Epithelial cell of prostate (primary cell): ENCODE data around the gene ASIC1.

Source experiments
- DNase-seq: peaks from one replicate; pipeline ENCODE4 v3.0.0-alpha.2; 2011; ENCODE audit warnings: low read depth, low spot score
- H3K27ac ChIP-seq: fragments of 450-650 bp; 2 replicates; pipeline ENCODE4 v1.5.1; 2017; ENCODE audit warnings: mild to moderate bottlenecking

ASIC1 gene

DNA sequence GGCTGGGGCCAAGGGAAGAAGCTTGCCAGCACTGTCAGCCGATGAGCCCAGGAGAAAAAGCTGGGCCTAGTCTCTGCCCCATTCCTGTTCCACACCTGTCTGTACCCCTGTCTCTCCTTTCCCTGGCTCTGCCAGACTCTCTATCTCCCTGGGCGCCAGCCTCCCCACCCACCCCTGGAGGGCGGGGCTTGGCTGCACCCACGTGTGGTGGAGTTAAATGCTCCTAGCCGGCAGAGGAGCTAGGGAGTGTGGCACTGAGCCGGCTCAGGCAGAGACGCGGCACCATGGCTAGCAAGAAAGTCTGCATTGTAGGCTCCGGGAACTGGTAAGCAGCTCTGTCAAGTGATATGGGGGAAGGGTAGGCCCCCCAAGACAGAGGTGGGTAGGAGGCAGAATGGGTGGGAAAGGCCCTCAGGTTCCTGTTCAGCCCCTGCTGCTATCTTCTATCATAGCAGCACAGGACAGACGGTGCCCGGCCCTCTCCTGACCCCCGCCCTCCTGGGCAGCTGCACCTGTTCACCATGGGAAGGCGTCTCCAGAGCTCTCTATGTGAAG lies 46.4 kb downstream of the ASIC1 start, which contains the start of gene GPD1:
Gene GPD1 (plus strand): TSS at position 242 of the 555 bp plus-strand sequence. CDS start 43 bp downstream, at position 285.
- H3K27ac ChIP-seq: no peak within 1 kb of the TSS

DNA sequence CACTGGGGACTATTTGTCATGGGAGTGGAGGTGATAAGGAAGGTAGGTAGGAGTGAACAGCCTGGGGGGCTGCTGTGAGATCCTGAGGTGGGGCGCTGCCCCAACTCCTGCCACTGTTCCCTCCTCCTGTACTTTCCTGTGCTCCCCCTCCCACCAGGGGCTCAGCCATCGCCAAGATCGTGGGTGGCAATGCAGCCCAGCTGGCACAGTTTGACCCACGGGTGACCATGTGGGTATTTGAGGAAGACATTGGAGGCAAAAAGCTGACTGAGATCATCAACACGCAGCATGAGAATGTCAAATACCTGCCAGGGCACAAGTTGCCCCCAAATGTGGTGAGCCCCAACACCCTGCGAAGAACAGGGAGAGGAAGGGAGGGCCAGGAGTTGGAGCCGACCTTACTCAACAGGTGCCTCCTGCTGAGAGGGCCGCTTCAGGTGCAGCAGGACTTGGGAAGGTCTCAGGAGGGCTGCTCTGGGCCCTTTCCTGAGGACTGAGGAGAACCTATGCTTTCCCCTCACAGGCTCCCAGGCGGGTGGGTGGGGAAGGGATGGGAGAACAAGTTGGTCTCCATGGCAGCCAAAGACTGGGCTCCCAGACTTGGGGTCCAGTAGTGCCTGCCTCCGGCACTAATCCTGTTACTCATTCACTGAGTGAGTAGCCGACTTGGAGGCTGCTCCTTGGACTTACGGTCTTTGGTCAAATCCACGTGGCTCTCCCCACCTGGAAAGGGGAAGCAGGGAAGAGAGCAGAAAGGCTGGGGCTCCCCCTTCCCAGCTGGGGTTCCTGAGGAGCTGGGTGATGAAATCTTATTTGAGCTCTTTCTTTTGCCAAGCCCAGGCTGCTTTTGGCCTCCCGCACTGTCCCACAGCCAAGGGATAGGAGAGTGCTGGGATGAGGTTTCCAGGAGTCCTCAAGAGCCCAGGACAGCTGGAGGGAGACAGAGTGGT lies 47.3 kb downstream of the ASIC1 start:
- no peak overlapping the region for H3K27ac ChIP-seq
- no peak for DNase-seq

More for the DNA sequence above, 46.4 kb downstream of the ASIC1 start, which contains the start of gene GPD1:
- DNase-seq: no peak

DNA sequence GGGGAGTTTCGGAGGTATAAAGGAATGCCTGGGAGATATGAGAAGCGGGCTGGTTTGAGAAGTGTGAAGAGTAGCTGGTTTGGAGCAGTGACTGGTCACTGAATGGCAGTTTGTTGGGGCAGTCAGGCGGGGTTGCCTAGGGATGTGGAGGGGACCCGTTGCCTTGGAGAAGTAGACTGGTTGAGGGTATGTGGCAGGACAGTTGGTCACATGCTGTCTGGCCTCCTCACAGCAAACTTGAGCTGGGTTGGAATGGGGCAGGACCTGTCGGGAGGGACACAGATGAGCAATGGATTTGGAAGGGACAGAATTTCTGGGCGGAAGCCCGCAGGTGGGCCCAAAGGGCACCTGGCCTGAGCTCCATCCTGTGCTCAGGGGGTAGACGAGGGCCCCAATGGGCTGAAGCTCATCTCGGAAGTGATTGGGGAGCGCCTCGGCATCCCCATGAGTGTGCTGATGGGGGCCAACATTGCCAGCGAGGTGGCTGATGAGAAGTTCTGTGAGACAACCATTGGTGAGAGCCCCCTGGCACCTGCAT lies 48.6 kb downstream of the ASIC1 start:
- no peak for DNase-seq
- H3K27ac ChIP-seq: no peak overlapping the region

- DNase-seq: no peak
- H3K27ac ChIP-seq: no peak overlapping the region
These were observed 49.5 kb downstream of the ASIC1 start for GRCh38 chr12:50106907-50107306.

DNA sequence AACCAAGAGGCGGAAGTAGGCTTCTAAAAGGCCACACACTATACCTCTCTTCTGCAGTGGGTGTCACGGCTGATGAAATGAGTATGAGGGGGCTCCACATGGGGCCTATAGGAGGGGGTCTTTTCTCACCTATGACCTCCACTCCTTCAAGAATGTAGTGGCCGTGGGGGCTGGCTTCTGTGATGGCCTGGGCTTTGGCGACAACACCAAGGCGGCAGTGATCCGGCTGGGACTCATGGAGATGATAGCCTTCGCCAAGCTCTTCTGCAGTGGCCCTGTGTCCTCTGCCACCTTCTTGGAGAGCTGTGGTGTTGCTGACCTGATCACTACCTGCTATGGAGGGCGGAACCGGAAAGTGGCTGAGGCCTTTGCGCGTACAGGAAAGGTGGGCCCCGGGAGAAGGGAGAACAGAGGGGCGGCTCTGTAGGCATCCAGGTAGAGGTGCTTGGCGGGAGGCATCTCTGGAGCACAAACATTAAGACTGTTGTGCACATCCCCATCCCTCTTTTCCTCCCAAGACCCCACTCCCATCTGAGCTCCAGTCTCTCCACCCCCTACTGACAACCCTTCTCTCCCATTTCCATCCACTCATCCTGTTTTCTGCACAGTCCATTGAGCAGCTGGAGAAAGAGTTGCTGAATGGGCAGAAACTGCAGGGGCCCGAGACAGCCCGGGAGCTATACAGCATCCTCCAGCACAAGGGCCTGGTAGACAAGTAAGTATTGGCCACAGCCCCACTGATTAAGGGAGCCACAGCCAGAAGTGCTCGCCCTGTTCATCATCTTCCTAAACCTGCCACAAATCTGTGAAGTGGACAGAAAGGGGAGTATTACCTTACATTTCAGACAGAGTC lies 50.2 kb downstream of the ASIC1 start:
- no peak for DNase-seq
- H3K27ac ChIP-seq: no peak overlapping the region

GRCh38 chr12:50109319-50109718 lies 51.9 kb downstream of the ASIC1 start:
- H3K27ac ChIP-seq: no peak overlapping the region
- no peak for DNase-seq

DNA sequence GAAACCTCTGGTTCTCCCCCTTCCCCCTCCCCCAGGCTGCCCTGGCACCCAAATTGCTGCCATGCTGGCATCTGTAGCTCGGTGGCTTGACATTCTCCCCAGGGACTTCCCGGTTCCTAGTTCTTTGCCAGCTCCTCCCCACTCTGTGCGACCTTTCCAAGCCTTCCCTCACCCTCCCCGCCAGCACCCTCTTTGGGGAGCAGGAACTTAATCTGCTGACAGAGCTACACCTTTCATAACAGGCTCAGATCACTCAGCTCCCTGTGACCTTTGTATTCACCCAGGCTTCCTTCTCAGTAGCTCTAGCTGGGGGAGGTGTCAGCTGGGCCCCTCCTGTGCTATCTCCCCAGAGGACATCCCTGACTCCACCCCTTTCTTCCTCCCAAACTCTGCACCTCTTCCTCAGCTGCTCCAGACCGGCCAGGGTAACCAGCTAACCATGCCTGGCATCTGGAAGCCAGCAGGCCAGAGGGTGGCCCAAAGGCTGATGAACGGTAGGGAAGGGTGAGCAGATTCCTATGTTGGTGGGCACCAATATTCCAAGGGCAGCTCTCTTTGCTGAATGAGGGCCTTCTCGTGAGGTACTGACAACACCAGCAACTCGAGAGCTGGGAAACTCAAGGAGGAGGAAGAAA lies 52.8 kb downstream of the ASIC1 start:
- DNase-seq: no peak
- H3K27ac ChIP-seq: peak overlapping the region; percentile 49

DNA sequence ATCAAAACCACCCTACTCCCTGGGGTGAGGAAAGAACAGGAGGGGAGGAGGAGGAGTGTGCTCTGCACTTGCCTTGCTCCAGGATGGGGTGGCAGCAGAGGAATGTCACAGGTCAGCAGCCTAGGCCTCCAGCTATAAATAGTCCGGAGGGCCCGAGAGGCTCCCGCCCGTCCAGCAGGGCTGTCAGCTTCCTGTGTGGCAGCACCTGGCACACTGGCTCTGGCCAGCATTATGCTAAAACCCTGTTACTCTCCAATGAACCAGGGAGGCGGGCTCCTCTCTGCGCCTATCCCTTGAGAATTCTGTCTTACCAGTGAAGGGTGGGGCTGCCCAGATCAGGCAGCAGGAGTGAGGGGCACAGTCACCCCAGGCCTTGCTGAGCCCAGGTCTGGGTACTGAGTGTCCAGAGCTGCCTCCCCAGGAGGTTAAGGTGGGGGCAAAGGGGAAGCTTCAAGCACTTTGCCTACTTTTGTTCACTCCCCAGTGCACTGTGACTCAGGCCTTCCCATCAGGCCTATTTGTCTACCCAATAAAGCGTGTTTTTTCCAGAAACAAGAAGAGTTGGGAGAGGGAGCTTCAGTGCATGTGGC lies 53.5 kb downstream of the ASIC1 start:
- DNase-seq: no peak
- H3K27ac ChIP-seq: peak overlapping the region; percentile 49

- DNase-seq: no peak
- H3K27ac ChIP-seq: peak overlapping the region; percentile 49
These were observed 53.9 kb downstream of the ASIC1 start for GRCh38 chr12:50111395-50111692.

- DNase-seq: peak; percentile 95
- peak within 1 kb of the TSS; percentile 76 for H3K27ac ChIP-seq
These were observed 54.5 kb downstream of the ASIC1 start, which contains the start of gene COX14 for GRCh38 chr12:50111693-50112455. Gene COX14, plus strand, starts transcription at chr12:50112236. Its CDS starts 7,808 bp downstream, at chr12:50120044.

DNA sequence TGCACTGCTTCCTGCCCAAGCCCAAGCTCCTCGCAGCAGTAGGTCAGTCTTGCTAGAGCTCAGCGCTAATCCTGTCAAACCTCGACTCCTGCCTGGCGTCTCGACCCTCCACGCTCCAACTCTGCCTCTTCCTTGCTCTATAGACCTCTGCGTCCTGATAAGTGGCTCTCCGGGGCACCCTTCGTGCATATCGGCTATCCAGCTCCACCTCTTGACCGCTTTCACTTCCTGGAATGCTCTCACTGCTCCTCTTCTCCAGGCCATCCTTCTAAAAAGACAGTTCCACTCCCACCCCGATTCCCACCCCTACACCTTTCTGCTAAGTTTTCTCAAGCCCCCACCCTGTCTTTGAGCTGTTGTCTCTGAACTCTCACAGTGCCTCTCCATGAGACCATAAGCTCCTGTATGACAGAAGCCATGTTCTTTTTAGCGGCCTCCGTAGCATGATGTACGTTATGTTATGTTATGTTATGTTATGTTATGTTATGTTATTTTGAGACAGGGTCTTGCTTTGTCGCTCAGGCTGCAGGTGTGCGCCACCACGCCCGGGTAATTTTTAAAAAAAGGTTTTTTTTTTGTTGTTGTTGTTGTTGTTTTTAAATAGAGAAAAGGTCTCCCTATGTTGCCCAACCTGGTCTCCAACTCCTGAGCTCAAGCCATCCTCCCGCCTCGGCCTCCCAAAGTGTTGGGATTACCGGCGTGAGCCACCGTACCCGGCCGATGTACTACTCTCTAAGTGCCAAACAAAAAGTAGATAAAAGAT lies 55.2 kb downstream of the ASIC1 start:
- no peak for DNase-seq
- peak overlapping the region; percentile 76 for H3K27ac ChIP-seq

- no peak for DNase-seq
- no peak overlapping the region for H3K27ac ChIP-seq
These were observed 59.7 kb downstream of the ASIC1 start for GRCh38 chr12:50117057-50117622.

- no peak for DNase-seq
- H3K27ac ChIP-seq: no peak overlapping the region
These were observed 62.0 kb downstream of the ASIC1 start for GRCh38 chr12:50119387-50119786.

- DNase-seq: no peak
- no peak overlapping the region for H3K27ac ChIP-seq
These were observed 63.1 kb downstream of the ASIC1 start for GRCh38 chr12:50120521-50120920.

DNA sequence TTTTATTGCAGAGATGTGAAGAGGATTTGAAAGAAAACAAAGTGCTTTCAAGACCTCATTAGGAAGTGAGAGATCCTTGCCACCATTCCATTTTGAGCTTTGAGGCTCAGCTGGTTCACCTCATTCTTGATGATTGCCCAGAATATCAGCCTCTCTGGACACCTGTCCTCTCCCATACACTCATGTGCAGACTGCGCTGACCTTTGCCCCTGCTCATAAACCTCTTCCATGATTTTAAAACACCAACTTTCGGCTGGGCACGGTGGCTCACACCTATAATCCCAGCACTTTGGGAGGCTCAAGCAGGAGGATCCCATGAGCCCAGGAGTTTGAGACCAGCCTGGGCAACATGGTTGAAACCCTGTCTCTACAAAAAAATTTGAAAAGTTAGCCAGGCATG lies 63.6 kb downstream of the ASIC1 start:
- no peak for DNase-seq
- no peak overlapping the region for H3K27ac ChIP-seq

DNA sequence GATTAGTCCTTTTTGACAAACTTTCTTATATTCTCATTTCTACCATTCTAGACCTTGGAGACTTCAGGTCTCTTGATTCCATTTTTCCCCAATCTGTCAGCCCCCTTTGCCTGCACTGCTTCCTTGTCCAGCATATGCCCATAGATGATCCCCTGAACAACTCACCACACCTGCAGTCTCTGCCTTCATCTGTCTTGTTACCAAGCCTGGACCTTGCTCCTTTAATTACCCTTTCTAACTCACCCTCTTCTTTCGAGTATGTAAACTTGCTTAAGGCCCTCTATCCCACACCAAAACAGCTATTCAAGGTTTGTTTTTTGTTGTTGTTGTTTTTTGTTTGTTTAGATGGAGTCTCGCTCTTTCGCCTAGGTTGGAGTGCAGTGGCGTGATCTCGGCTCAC lies 64.2 kb downstream of the ASIC1 start:
- DNase-seq: no peak
- H3K27ac ChIP-seq: no peak overlapping the region

- DNase-seq: no peak
- H3K27ac ChIP-seq: no peak overlapping the region
These were observed 65.8 kb downstream of the ASIC1 start for GRCh38 chr12:50123203-50123602.

DNA sequence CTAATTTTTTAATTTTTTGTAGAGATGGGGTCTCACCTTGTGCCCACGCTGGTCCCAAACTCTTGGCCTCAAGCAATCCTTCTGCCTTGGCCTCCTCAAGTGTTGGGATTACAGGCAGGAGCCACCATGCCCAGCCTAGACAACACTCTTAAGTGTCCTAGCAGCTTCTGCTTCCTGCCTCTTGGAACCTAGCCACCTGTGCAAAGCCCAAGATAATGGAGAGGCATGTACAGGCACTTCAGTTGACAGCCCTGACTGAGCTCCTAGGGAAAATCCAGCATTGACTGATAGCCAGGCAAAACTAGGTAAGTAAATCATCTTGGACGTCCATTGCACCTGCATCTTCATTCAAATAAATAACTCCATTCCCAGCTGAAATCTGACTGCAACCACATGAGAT lies 70.2 kb downstream of the ASIC1 start:
- no peak overlapping the region for H3K27ac ChIP-seq
- DNase-seq: no peak
